BLaER1 treated with 17β-estradiol and CSF1 and Interleukin-3, amounts not matched to agents 10 nM and 100 nM (cell line): Measurements from ENCODE around the gene MRAS.

Source experiments
- H3K27ac ChIP-seq, 11 experiments: shearing (Covaris generic); formaldehyde crosslinking; 2 replicates each; pipeline ENCODE4 v1.8.1; 2022
- H3K27me3 ChIP-seq, 11 experiments: shearing (Covaris generic); formaldehyde crosslinking; 2 replicates each; pipeline ENCODE4 v1.8.1; 2022
- H3K36me3 ChIP-seq, 11 experiments: shearing (Covaris generic); formaldehyde crosslinking; 2 replicates each; pipeline ENCODE4 v1.8.1; 2022
- H3K4me1 ChIP-seq, 10 experiments: shearing (Covaris generic); formaldehyde crosslinking; 2 replicates each; pipeline ENCODE4 v1.8.1; 2022
- H3K4me2 ChIP-seq, 11 experiments: shearing (Covaris generic); formaldehyde crosslinking; 2 replicates each; pipeline ENCODE4 v1.8.1; 2022
- H3K4me3 ChIP-seq, 10 experiments: shearing (Covaris generic); formaldehyde crosslinking; 2 replicates each; pipeline ENCODE4 v1.8.1; 2022
- H3K9ac ChIP-seq, 11 experiments: shearing (Covaris generic); formaldehyde crosslinking; 2 replicates each; pipeline ENCODE4 v1.8.1; 2022
- H3K9me3 ChIP-seq, 11 experiments: shearing (Covaris generic); formaldehyde crosslinking; replicated peaks in 1 of 11; 2 replicates each; pipeline ENCODE4 v1.8.1; 2022
- H4K20me1 ChIP-seq, 11 experiments: shearing (Covaris generic); formaldehyde crosslinking; 2 replicates each; pipeline ENCODE4 v1.8.1; 2022
- Cebpa-rat ChIP-seq, 11 experiments: shearing (Covaris generic); IDR thresholded peaks; 2 replicates each; pipeline ENCODE4 v1.8.1; 2022

Gene MRAS

GRCh38 chr3:138334608-138335007, 13.8 kb upstream of the MRAS start:
- H3K27me3 ChIP-seq, result no peaks in the 10 kb centered on the region
- H3K9me3 ChIP-seq, result no peaks in the 10 kb centered on the region
- H3K9ac ChIP-seq, result no peak overlapping the region
- no peak overlapping the region for H3K27ac ChIP-seq
- no peak overlapping the region for H3K4me2 ChIP-seq
- no peak for TF ChIP-seq Cebpa-rat (IDR thresholded peaks at IDR 0.05)
- no peak overlapping the region for H3K4me3 ChIP-seq
- H3K36me3 ChIP-seq, result no peaks in the 10 kb centered on the region
- H3K4me1 ChIP-seq, result peaks cover 0 to 5% (median 1%) of the 10 kb centered on the region in 10 experiments; a peak in 12 of 20 replicates
- no peaks in the 10 kb centered on the region for H4K20me1 ChIP-seq

GRCh38 chr3:138336454-138336999, 11.9 kb upstream of the MRAS start:
- Histone ChIP-seq H3K9ac (no peak overlapping the region), H3K36me3 (no peaks in the 10 kb centered on the region), H3K4me1 (no peaks in the 10 kb centered on the region), H3K9me3 (peaks cover 0 to 4% (median 0%) of the 10 kb centered on the region in 11 experiments; a peak in 2 of 22 replicates), H3K27ac (no peak overlapping the region), H3K4me3 (no peak overlapping the region), H4K20me1 (no peaks in the 10 kb centered on the region), H3K27me3 (no peaks in the 10 kb centered on the region), H3K4me2 (no peak overlapping the region)
- no peak for TF ChIP-seq Cebpa-rat (IDR thresholded peaks at IDR 0.05)

GRCh38 chr3:138338244-138338643, 10.1 kb upstream of the MRAS start:
- H3K9me3 ChIP-seq, result peaks cover 0 to 9% (median 0%) of the 10 kb centered on the region in 11 experiments; a peak in 2 of 22 replicates
- H4K20me1 ChIP-seq, result no peaks in the 10 kb centered on the region
- no peak overlapping the region for H3K4me3 ChIP-seq
- H3K27ac ChIP-seq, result no peak overlapping the region
- H3K4me1 ChIP-seq, result no peaks in the 10 kb centered on the region
- TF ChIP-seq Cebpa-rat (IDR thresholded peaks at IDR 0.05), result no peak
- H3K27me3 ChIP-seq, result no peaks in the 10 kb centered on the region
- H3K36me3 ChIP-seq, result no peaks in the 10 kb centered on the region
- H3K4me2 ChIP-seq, result no peak overlapping the region
- H3K9ac ChIP-seq, result no peak overlapping the region

- Histone ChIP-seq H3K4me2 (no peak overlapping the region), H3K27ac (no peak overlapping the region), H3K9me3 (peaks cover 0 to 9% (median 0%) of the 10 kb centered on the region in 11 experiments; a peak in 2 of 22 replicates), H3K9ac (no peak overlapping the region), H3K4me3 (no peak overlapping the region), H3K27me3 (no peaks in the 10 kb centered on the region), H3K36me3 (no peaks in the 10 kb centered on the region), H3K4me1 (no peaks in the 10 kb centered on the region), H4K20me1 (no peaks in the 10 kb centered on the region)
- no peak for TF ChIP-seq Cebpa-rat (IDR thresholded peaks at IDR 0.05)
These were observed 9.6 kb upstream of the MRAS start for GRCh38 chr3:138338811-138339210.

- no peak for TF ChIP-seq Cebpa-rat (IDR thresholded peaks at IDR 0.05)
- Histone ChIP-seq H3K4me2 (no peak overlapping the region), H3K9me3 (peaks cover 0 to 9% (median 0%) of the 10 kb centered on the region in 11 experiments; a peak in 2 of 22 replicates)
These were observed 7.9 kb upstream of the MRAS start for GRCh38 chr3:138340511-138340910.

GRCh38 chr3:138344754-138345153, 3.6 kb upstream of the MRAS start:
- Histone ChIP-seq H3K36me3 (no peaks in the 10 kb centered on the region), H4K20me1 (no peaks in the 10 kb centered on the region), H3K4me3 (no peak overlapping the region), H3K4me2 (no peak overlapping the region), H3K27ac (no peak overlapping the region), H3K27me3 (peaks cover 27 to 38% (median 37%) of the 10 kb centered on the region in 11 experiments), H3K4me1 (peaks cover 0 to 15% (median 10%) of the 10 kb centered on the region in 10 experiments; a peak in 15 of 20 replicates), H3K9me3 (peaks cover 0 to 19% (median 9%) of the 10 kb centered on the region in 11 experiments; a peak in 14 of 22 replicates), H3K9ac (no peak overlapping the region)
- no peak for TF ChIP-seq Cebpa-rat (IDR thresholded peaks at IDR 0.05)

More at GRCh38 chr3:138340511-138340910, 7.9 kb upstream of the MRAS start:
- Histone ChIP-seq H3K27me3 (no peaks in the 10 kb centered on the region), H4K20me1 (no peaks in the 10 kb centered on the region), H3K9ac (no peak overlapping the region), H3K27ac (no peak overlapping the region), H3K4me3 (no peak overlapping the region), H3K4me1 (no peaks in the 10 kb centered on the region), H3K36me3 (no peaks in the 10 kb centered on the region)

- peak overlapping the region; percentile 51 to 92 (median 76) for H3K27ac ChIP-seq
- peaks cover 27 to 58% (median 49%) of the 10 kb centered on the region in 11 experiments for H3K27me3 ChIP-seq
- no peak for TF ChIP-seq Cebpa-rat (IDR thresholded peaks at IDR 0.05)
- H3K4me2 ChIP-seq, result peak overlapping the region; percentile 85 to 97 (median 92)
- H3K4me1 ChIP-seq, result peaks cover 0 to 33% (median 19%) of the 10 kb centered on the region in 10 experiments; a peak in 17 of 20 replicates
- H3K4me3 ChIP-seq, result peak overlapping the region; percentile 63 to 86 (median 72)
- peaks cover 0 to 13% (median 9%) of the 10 kb centered on the region in 11 experiments; a peak in 12 of 22 replicates for H3K9me3 ChIP-seq
- peaks cover 0 to 26% (median 0%) of the 10 kb centered on the region in 11 experiments; a peak in 4 of 22 replicates for H4K20me1 ChIP-seq
- H3K36me3 ChIP-seq, result no peaks in the 10 kb centered on the region
- peak overlapping the region; percentile 60 to 94 (median 81) for H3K9ac ChIP-seq
These were observed 668 bp downstream of the MRAS start for GRCh38 chr3:138348754-138349739.

GRCh38 chr3:138349926-138350665, 1.7 kb downstream of the MRAS start:
- H3K4me1 ChIP-seq, result peaks cover 0 to 33% (median 19%) of the 10 kb centered on the region in 10 experiments; a peak in 17 of 20 replicates
- H3K4me3 ChIP-seq, result peak overlapping the region in 3 of 10 experiments; percentile 74 to 86 (median 77); a peak in 5 of 20 replicates
- H3K4me2 ChIP-seq, result peak overlapping the region in 10 of 11 experiments; percentile 40 to 97 (median 88); a peak in 19 of 22 replicates
- peaks cover 0 to 33% (median 0%) of the 10 kb centered on the region in 11 experiments; a peak in 4 of 22 replicates for H4K20me1 ChIP-seq
- peaks cover 0 to 2% (median 0%) of the 10 kb centered on the region in 11 experiments; a peak in 1 of 22 replicates for H3K36me3 ChIP-seq
- TF ChIP-seq Cebpa-rat (IDR thresholded peaks at IDR 0.05), result peak in 1 of 11 experiments; percentile 35; a peak in 2 of 22 replicates
- H3K9me3 ChIP-seq, result peaks cover 0 to 13% (median 9%) of the 10 kb centered on the region in 11 experiments; a peak in 12 of 22 replicates
- peaks cover 27 to 58% (median 49%) of the 10 kb centered on the region in 11 experiments for H3K27me3 ChIP-seq
- peak overlapping the region in 3 of 11 experiments; percentile 37 to 94 (median 89); a peak in 5 of 22 replicates for H3K9ac ChIP-seq
- peak overlapping the region in 2 of 11 experiments; percentile 12 to 26; a peak in 3 of 22 replicates for H3K27ac ChIP-seq
